Lung (tissue), 12 donors: Measurements from ENCODE around the gene TMPRSS2. TPM values are rescaled to one million over a fixed set of nuclear protein-coding genes. Genes with fewer than 3 reads are reported as not detected.

Experiments used
- ATAC-seq: fragments of 200-7000 bp; cut with Tn5 transposase; one replicate; pipeline ENCODE4 v1.9.1; 2020; ENCODE audit warnings: moderate number of reproducible peaks; ENCODE audit not compliant: insufficient read depth, low FRiP score
- DNase-seq, 3 donors: peaks; one replicate each; pipeline ENCODE4 v3.0.0-alpha.2; 2013 to 2017
- H3K27ac ChIP-seq, 2 donors: one replicate each; pipeline ENCODE4 v1.5.1; 2013; ENCODE audit warnings: mild to moderate bottlenecking in 2 of 2, moderate library complexity in 2 of 2, control low read depth in 1 of 2, inconsistent platforms in 1 of 2, low read depth in 1 of 2, low read length in 1 of 2
- H3K27me3 ChIP-seq, 3 donors: one replicate each; pipeline ENCODE4 v1.5.1; 2013; ENCODE audit warnings: low read length in 2 of 3; ENCODE audit not compliant: control insufficient read depth in 3 of 3, insufficient read depth in 3 of 3
- H3K36me3 ChIP-seq, 4 donors: one replicate each; pipeline ENCODE4 v1.5.1; 2013; ENCODE audit warnings: low read length in 4 of 4, mild to moderate bottlenecking in 1 of 4, moderate library complexity in 1 of 4; ENCODE audit not compliant: control insufficient read depth in 4 of 4, insufficient read depth in 4 of 4
- H3K4me1 ChIP-seq, 5 donors: one replicate each; pipeline ENCODE4 v1.5.1; 2013; ENCODE audit warnings: low read length in 5 of 5, mild to moderate bottlenecking in 2 of 5, moderate library complexity in 1 of 5; ENCODE audit not compliant: control insufficient read depth in 5 of 5, insufficient read depth in 5 of 5
- H3K4me3 ChIP-seq: one replicate; pipeline ENCODE4 v1.5.1; 2013; ENCODE audit warnings: mild to moderate bottlenecking, control low read depth, moderate library complexity
- H3K9ac ChIP-seq, 2 donors: one replicate each; pipeline ENCODE4 v1.5.1; 2013; ENCODE audit warnings: low read length in 2 of 2, control low read depth in 1 of 2; ENCODE audit not compliant: insufficient read depth in 1 of 2
- H3K9me3 ChIP-seq, 4 donors: one replicate each; pipeline ENCODE4 v1.5.1; 2013; ENCODE audit warnings: low read length in 3 of 4, mild to moderate bottlenecking in 1 of 4, moderate library complexity in 1 of 4; ENCODE audit not compliant: control insufficient read depth in 4 of 4, insufficient read depth in 3 of 4
- WGBS, 2 donors: extraction: QIAGEN DNeasy Blood & Tissue Kit; methylation state at CpG; one replicate each; pipeline ENCODE4 v1.1.7; 2013; 5-methylcytosine and 5-hydroxymethylcytosine counted together
- polyA plus RNA-seq, 2 donors: library from polyadenylated mRNA; stranded (reverse); fragments of 200-250 nt; gene quantifications; one replicate each; pipeline ENCODE4 v1.2.1, GENCODE V29; 2013
- total RNA-seq, 2 donors: library from RNA; depleted of rRNA in 1 of 2; stranded (reverse); fragments of >200 nt in 1 of 2; gene quantifications; one replicate each; pipeline ENCODE4 v1.2.1, GENCODE V29; 2014 to 2021
- TF ChIP-seq, protein P1 (sequence below): IDR thresholded peaks from 2 replicates; pipeline ENCODE4 v1.5.1; 2012; ENCODE audit warnings: mild to moderate bottlenecking; ENCODE audit errors: control extremely low read depth, extremely low read depth
- donor health status: control.
- donor health status: control.
- donor health status: Bipolar disorder and iron deficiency.
- donor health status: healthy.
- donor health status: DM: yes; HTN: yes; CAD: no.

Gene TMPRSS2
- total and polyA plus RNA-seq, 4 donors: 46.2 to 130 (median 72.2) TPM

- WGBS, 2 donors: 95 to 96% methylated on average over 3 of the region's 3 CpGs
These were observed 78.7 kb downstream of the TMPRSS2 start for GRCh38 chr21:41429305-41429704.

GRCh38 chr21:41428847-41429246, 79.1 kb downstream of the TMPRSS2 start:
- ATAC-seq: no peak
- Histone ChIP-seq H3K27ac (peak overlapping the region in 1 of 2 donors; percentile 47), H3K9ac (no peak overlapping the region), H3K4me1 (peaks cover 0 to 10% (median 3%) of the 10 kb centered on the region in 5 donors), H3K27me3 (peaks cover 0 to 15% (median 13%) of the 10 kb centered on the region in 3 donors), H3K36me3 (peaks cover 0 to 28% (median 2%) of the 10 kb centered on the region in 4 donors), H3K9me3 (no peaks in the 10 kb centered on the region), H3K4me3 (no peak overlapping the region)
- whole genome bisulfite sequencing, 2 donors: 94 to 99% methylated on average over 6 of the region's 6 CpGs
- no peak for DNase-seq
- TF ChIP-seq, protein P1, sequence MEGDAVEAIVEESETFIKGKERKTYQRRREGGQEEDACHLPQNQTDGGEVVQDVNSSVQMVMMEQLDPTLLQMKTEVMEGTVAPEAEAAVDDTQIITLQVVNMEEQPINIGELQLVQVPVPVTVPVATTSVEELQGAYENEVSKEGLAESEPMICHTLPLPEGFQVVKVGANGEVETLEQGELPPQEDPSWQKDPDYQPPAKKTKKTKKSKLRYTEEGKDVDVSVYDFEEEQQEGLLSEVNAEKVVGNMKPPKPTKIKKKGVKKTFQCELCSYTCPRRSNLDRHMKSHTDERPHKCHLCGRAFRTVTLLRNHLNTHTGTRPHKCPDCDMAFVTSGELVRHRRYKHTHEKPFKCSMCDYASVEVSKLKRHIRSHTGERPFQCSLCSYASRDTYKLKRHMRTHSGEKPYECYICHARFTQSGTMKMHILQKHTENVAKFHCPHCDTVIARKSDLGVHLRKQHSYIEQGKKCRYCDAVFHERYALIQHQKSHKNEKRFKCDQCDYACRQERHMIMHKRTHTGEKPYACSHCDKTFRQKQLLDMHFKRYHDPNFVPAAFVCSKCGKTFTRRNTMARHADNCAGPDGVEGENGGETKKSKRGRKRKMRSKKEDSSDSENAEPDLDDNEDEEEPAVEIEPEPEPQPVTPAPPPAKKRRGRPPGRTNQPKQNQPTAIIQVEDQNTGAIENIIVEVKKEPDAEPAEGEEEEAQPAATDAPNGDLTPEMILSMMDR: no peak

More at GRCh38 chr21:41429305-41429704, 78.7 kb downstream of the TMPRSS2 start:
- Histone ChIP-seq H3K4me1 (peaks cover 0 to 10% (median 3%) of the 10 kb centered on the region in 5 donors), H3K9me3 (no peaks in the 10 kb centered on the region), H3K36me3 (peaks cover 0 to 28% (median 2%) of the 10 kb centered on the region in 4 donors), H3K4me3 (no peak overlapping the region), H3K27me3 (peaks cover 0 to 15% (median 13%) of the 10 kb centered on the region in 3 donors), H3K9ac (no peak overlapping the region), H3K27ac (no peak overlapping the region)
- TF ChIP-seq, protein P1: no peak
- no peak for ATAC-seq
- DNase-seq: no peak

GRCh38 chr21:41428311-41428710, 79.6 kb downstream of the TMPRSS2 start:
- Histone ChIP-seq H3K36me3 (peaks cover 0 to 28% (median 2%) of the 10 kb centered on the region in 4 donors), H3K4me1 (peaks cover 0 to 10% (median 3%) of the 10 kb centered on the region in 5 donors), H3K9ac (no peak overlapping the region), H3K27ac (no peak overlapping the region), H3K27me3 (peaks cover 0 to 15% (median 13%) of the 10 kb centered on the region in 3 donors), H3K4me3 (no peak overlapping the region), H3K9me3 (no peaks in the 10 kb centered on the region)
- ATAC-seq: no peak
- DNase-seq: no peak
- TF ChIP-seq, protein P1: no peak
- 96 to 98% methylated on average over 8 of the region's 8 CpGs for WGBS, 2 donors

- no peaks in the 10 kb centered on the region for H3K9me3 ChIP-seq
- no peak overlapping the region for H3K9ac ChIP-seq
- TF ChIP-seq, protein P1: no peak
- H3K4me1 ChIP-seq: peaks cover 0 to 5% (median 3%) of the 10 kb centered on the region in 5 donors
- no peak overlapping the region for H3K4me3 ChIP-seq
- H3K27ac ChIP-seq: no peak overlapping the region
- 93% methylated on average over 8 of the region's 8 CpGs for WGBS, 2 donors
- H3K36me3 ChIP-seq: peaks cover 0 to 23% (median 0%) of the 10 kb centered on the region in 4 donors
- ATAC-seq (no peak), DNase-seq (no peak)
- peaks cover 0 to 15% (median 13%) of the 10 kb centered on the region in 3 donors for H3K27me3 ChIP-seq
These were observed 80.4 kb downstream of the TMPRSS2 start for GRCh38 chr21:41427556-41427955.
